Vagina (tissue), 2 donors: ENCODE results near the gene RNF224. TPM values are rescaled to one million over a fixed set of nuclear protein-coding genes. Genes with fewer than 3 reads are reported as not detected.
A peak's percentile ranks its signal among the peaks of the same experiment; 100 is the strongest.

Source experiments
- DNase-seq, 2 donors: peaks; one replicate each; pipeline ENCODE4 v3.0.0-alpha.2; 2017; ENCODE audit errors: extremely low spot score in 2 of 2
- H3K27ac ChIP-seq: fragments of 200-600 bp; sonication (generic); one replicate; pipeline ENCODE4 v1.5.1; 2019
- H3K27me3 ChIP-seq: fragments of 200-600 bp; sonication (generic); one replicate; pipeline ENCODE4 v1.5.1; 2019
- H3K36me3 ChIP-seq, 2 donors: fragments of 200-600 bp; sonication (generic); one replicate each; pipeline ENCODE4 v1.5.1; 2017 to 2019
- H3K4me1 ChIP-seq: fragments of 200-600 bp; sonication (generic); one replicate; pipeline ENCODE4 v1.5.1; 2019
- H3K4me3 ChIP-seq, 2 donors: fragments of 200-600 bp; sonication (generic); 1 replicate in 1 of 2; 2 replicates in 1 of 2; pipeline ENCODE4 v1.5.1; 2016 to 2019
- H3K9me3 ChIP-seq: fragments of 200-600 bp; sonication (generic); one replicate; pipeline ENCODE4 v1.5.1; 2019
- CTCF ChIP-seq, 3 experiments: fragments of 450-650 bp in 2 of 3; fragments of 200-600 bp in 1 of 3; sonication (generic) in 1 of 3; IDR thresholded peaks; one replicate each; pipeline ENCODE4 v1.5.1; 2017 to 2019; ENCODE audit warnings: antibody characterized with exemption in 3 of 3, mild to moderate bottlenecking in 2 of 3, moderate library complexity in 2 of 3
- POLR2A ChIP-seq, 2 donors: fragments of 450-650 bp; IDR thresholded peaks; one replicate each; pipeline ENCODE4 v1.6.1; 2017; ENCODE audit warnings: antibody characterized with exemption in 2 of 2, mild to moderate bottlenecking in 2 of 2, moderate library complexity in 2 of 2
- POLR2AphosphoS5 ChIP-seq, 2 donors: sonication (generic); formaldehyde crosslinking; IDR thresholded peaks; one replicate each; pipeline ENCODE4 v1.9.0; 2017; ENCODE audit warnings: antibody characterized with exemption in 2 of 2, mild to moderate bottlenecking in 2 of 2, low read depth in 1 of 2; ENCODE audit not compliant: insufficient read depth in 1 of 2
- intact Hi-C: fragments of 100-400 bp; cut with DNase I; formaldehyde crosslinking; loops from one replicate; pipeline ENCODE4 v1.15.1; 2023
- total RNA-seq: library from RNA; depleted of rRNA; stranded (reverse); fragments of >200 nt; gene quantifications from one replicate; pipeline ENCODE4 v1.2.3, GENCODE V29; 2016

The RNF224 gene
- total RNA-seq, 1 donor from 2014 or later = 0.74 TPM

DNA sequence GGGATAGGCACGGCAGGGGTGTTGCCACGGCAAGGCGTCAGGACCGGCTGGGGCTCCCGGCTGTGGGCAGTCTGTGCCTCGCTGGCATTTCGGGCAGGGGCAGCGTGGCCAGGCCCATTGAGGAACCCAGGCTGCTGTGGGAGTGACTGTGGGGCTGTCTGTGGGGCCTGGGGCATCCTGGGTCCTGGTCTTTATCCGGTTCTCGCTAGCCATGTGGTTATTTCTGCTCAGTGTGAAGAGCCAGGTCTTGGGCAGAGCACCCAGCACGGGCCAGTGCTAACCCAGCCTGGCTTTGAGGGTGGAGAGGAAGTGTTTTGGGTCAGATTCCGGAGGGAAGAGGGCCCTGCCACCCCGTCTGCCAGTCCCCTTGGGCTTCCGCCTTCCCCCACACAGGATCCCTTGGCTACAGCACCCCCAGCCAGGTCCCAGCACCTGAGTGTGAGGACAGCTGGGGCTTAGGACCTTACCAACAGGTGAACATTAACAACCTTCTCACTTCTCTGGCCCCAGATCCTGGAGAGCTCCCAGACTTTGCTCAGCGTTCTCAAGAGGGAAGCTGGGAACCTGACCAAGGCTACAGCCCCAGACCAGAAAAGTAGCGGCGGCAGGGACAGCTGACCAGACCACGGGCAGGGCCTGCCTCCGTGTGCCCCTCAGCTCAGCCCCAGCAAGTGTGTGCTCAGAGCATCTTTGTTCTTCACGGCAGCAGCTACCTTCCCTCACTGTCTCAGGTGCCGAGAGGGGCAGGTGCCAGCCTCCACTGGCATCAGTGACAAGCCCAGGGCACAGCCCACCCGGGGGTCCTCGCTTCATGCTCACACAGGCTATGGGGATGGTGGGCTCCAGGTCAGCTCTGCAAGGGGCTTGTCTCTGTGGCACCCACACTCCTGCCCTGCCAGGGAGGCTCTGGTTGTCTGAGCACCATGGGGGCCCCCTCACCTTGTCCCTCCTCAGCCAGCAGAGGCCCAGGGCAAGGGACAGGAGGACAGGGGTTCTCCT is 37.7 kb upstream of the RNF224 start:
- peaks cover 0 to 15% of the 10 kb centered on the region in 2 donors for H3K36me3 ChIP-seq
- intact Hi-C loops = loop anchor here (5.0 kb wide), 1 partner anchor 38 kb away; the partner anchor contains the start of genes CYSRT1 and RNF224
- peaks cover 55% of the 10 kb centered on the region for H3K4me1 ChIP-seq
- DNase-seq = no peak
- no peak for TF ChIP-seq CTCF (IDR thresholded peaks at IDR 0.05)
- TF ChIP-seq POLR2AphosphoS5 (IDR thresholded peaks at IDR 0.05; ENCODE audit: insufficient read depth in 1 of 2, low read depth in 1 of 2) = no peak
- no peak for TF ChIP-seq POLR2A (IDR thresholded peaks at IDR 0.05)
- H3K9me3 ChIP-seq = no peaks in the 10 kb centered on the region
- peak overlapping the region; percentile 70 to 88 for H3K4me3 ChIP-seq
- H3K27ac ChIP-seq = peak overlapping the region; percentile 93
- H3K27me3 ChIP-seq = no peaks in the 10 kb centered on the region

DNA sequence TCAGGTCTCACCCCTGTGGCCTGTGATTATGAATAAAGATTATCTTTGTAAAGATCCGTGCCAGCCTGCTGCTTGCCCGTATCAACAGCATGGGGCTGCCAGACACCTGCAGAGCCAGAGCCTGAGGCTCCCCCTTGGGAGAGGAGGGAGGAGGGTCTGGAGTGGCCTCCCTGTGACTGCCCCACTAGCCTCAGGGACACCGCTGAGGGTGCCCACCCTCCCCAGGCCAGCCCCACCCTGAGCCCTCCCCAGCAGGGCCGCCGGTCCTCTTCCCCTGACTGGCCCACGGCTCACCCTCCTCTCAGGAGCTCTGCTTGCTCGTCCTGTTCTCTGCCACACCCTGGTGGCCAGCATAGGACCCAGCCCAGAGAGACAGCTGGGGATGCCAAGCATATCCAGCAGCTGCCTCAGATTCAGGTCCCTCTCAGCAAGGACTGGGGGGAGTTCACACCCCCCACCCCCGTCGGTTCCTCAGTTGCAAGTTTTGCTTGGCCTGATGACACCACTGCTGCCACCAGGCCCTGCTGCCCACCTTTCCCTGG is 36.9 kb upstream of the RNF224 start:
- DNase-seq = no peak
- intact Hi-C loops = loop anchor here (5.0 kb wide), 1 partner anchor 37 kb away; the partner anchor contains the start of genes CYSRT1 and RNF224
- Histone ChIP-seq H3K36me3 (peaks cover 0 to 12% of the 10 kb centered on the region in 2 donors), H3K27me3 (no peaks in the 10 kb centered on the region), H3K27ac (peak overlapping the region; percentile 93), H3K9me3 (no peaks in the 10 kb centered on the region), H3K4me3 (peak overlapping the region; percentile 70 to 88), H3K4me1 (peaks cover 56% of the 10 kb centered on the region)
- TF ChIP-seq POLR2AphosphoS5 (IDR thresholded peaks at IDR 0.05; ENCODE audit: insufficient read depth in 1 of 2, low read depth in 1 of 2) = no peak
- TF ChIP-seq CTCF (IDR thresholded peaks at IDR 0.05) = no peak
- TF ChIP-seq POLR2A (IDR thresholded peaks at IDR 0.05) = no peak

GRCh38 chr9:137191245-137191644 is 36.1 kb upstream of the RNF224 start:
- H3K4me1 ChIP-seq = peaks cover 61% of the 10 kb centered on the region
- no peak overlapping the region for H3K27ac ChIP-seq

DNA sequence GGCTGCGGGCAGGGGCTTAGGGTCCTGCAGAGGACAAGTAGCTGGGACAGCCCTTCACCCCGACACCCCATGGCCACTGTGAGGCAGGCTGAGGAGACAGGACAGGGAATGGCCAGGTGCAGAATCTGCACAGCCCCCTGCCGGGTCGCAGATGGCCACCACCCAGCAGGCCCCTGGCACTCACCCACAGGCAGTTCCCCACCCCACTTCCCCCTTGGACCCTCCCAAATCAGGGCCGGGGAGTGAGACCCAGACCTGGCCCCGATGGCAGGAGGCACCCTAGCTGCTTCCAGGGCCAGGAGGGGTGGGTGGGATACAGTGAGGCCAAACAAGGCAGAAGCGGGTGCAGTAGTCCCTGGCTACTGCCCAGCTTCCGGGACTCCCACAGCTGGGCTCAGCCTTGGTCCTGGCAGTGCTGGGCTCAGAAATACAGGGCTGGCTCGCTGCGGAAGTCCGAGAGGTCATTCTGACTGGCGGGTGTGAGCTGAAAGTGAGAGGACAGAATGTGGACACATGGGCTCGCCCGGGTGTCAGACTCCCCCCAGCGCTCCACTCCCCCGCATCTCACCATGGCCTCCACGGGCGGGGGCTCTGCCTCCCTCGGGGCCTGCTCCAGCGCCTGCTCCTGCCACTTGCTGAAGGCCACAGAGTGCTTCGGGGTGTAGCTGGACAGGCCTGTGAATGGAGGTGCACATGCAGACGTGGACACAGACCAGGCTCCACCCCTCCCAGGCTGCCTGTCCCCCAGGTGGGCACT is 35.4 kb upstream of the RNF224 start:
- Histone ChIP-seq H3K36me3 (peaks cover 0 to 10% of the 10 kb centered on the region in 2 donors), H3K27me3 (no peaks in the 10 kb centered on the region), H3K9me3 (no peaks in the 10 kb centered on the region), H3K4me1 (peaks cover 61% of the 10 kb centered on the region), H3K4me3 (no peak overlapping the region), H3K27ac (no peak overlapping the region)
- DNase-seq = no peak
- no peak for TF ChIP-seq POLR2A (IDR thresholded peaks at IDR 0.05)
- TF ChIP-seq POLR2AphosphoS5 (IDR thresholded peaks at IDR 0.05; ENCODE audit: insufficient read depth in 1 of 2, low read depth in 1 of 2) = no peak
- TF ChIP-seq CTCF (IDR thresholded peaks at IDR 0.05) = no peak
- intact Hi-C loops = loop anchor here (5.0 kb wide), 1 partner anchor 35 kb away; the partner anchor contains the start of genes CYSRT1 and RNF224

More at GRCh38 chr9:137191245-137191644, 36.1 kb upstream of the RNF224 start:
- intact Hi-C loops = loop anchor here (5.0 kb wide), 1 partner anchor 36 kb away; the partner anchor contains the start of genes CYSRT1 and RNF224
- TF ChIP-seq POLR2AphosphoS5 (IDR thresholded peaks at IDR 0.05; ENCODE audit: insufficient read depth in 1 of 2, low read depth in 1 of 2) (no peak), POLR2A (IDR thresholded peaks at IDR 0.05) (no peak), CTCF (IDR thresholded peaks at IDR 0.05) (no peak)
- Histone ChIP-seq H3K4me3 (no peak overlapping the region), H3K36me3 (peaks cover 0 to 10% of the 10 kb centered on the region in 2 donors), H3K27me3 (no peaks in the 10 kb centered on the region), H3K9me3 (no peaks in the 10 kb centered on the region)
- no peak for DNase-seq
